Measurements from ENCODE around the gene BCL2L15.

DNA sequence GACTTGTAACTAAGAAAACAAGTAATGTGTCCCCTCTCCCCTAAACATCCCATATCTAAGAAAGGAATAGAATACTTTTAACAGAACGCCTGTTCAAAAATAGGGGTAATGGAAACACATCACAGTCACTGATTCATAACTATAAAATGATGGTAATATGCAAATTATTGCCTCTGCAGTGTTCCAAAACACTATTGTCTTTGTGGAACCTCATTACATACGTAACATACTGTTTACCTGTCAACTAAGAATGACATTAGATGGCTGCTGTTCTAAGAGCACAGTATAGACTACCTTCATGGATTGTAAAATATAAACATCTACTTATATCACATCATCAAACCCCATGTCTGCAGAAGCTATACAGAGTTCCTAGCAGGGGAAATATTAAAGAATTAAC is 3.4 kb upstream of the BCL2L15 start:
- TF ChIP-seq POLR2A (IDR thresholded peaks at IDR 0.05; ENCODE audit: extremely low read depth, insufficient read length) (no peak), MYC (IDR thresholded peaks at IDR 0.05; ENCODE audit: low read depth, low read length) (no peak)
- TF ChIP-seq, protein P1, sequence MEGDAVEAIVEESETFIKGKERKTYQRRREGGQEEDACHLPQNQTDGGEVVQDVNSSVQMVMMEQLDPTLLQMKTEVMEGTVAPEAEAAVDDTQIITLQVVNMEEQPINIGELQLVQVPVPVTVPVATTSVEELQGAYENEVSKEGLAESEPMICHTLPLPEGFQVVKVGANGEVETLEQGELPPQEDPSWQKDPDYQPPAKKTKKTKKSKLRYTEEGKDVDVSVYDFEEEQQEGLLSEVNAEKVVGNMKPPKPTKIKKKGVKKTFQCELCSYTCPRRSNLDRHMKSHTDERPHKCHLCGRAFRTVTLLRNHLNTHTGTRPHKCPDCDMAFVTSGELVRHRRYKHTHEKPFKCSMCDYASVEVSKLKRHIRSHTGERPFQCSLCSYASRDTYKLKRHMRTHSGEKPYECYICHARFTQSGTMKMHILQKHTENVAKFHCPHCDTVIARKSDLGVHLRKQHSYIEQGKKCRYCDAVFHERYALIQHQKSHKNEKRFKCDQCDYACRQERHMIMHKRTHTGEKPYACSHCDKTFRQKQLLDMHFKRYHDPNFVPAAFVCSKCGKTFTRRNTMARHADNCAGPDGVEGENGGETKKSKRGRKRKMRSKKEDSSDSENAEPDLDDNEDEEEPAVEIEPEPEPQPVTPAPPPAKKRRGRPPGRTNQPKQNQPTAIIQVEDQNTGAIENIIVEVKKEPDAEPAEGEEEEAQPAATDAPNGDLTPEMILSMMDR (IDR thresholded peaks at IDR 0.05; ENCODE audit: low read depth, low read length) = no peak
- TF ChIP-seq, protein P2, sequence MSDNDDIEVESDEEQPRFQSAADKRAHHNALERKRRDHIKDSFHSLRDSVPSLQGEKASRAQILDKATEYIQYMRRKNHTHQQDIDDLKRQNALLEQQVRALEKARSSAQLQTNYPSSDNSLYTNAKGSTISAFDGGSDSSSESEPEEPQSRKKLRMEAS (IDR thresholded peaks at IDR 0.05; ENCODE audit: low read depth, low read length) = no peak
